H1 (cell line): ENCODE measurements around the gene ARHGAP32.

Source experiments
- CHD2 ChIP-seq: IDR thresholded peaks from 2 replicates; pipeline ENCODE4 v1.6.1; 2012; ENCODE audit warnings: low read length, improper control_type of control experiment
- CTCF ChIP-seq, 3 experiments: IDR thresholded peaks; 1 replicate in 2 of 3; 2 replicates in 1 of 3; pipeline versions ENCODE4 v1.5.1 to v1.6.1; 2011; ENCODE audit warnings: low read length in 3 of 3, mild to moderate bottlenecking in 3 of 3, inconsistent platforms in 2 of 3, low read depth in 1 of 3, moderate library complexity in 1 of 3; ENCODE audit not compliant: insufficient read depth in 1 of 3; ENCODE audit errors: control extremely low read depth in 1 of 3
- EP300 ChIP-seq, 2 experiments: IDR thresholded peaks; 1 replicate in 1 of 2; 2 replicates in 1 of 2; pipeline ENCODE4 v1.6.1; 2011 to 2012; ENCODE audit warnings: low read depth in 2 of 2, low read length in 2 of 2, mild to moderate bottlenecking in 2 of 2, borderline replicate concordance in 1 of 2, inconsistent platforms in 1 of 2, moderate library complexity in 1 of 2
- EZH2 ChIP-seq: fragments of 200-600 bp; sonication (generic); IDR thresholded peaks from 2 replicates; pipeline ENCODE4 v1.7.1; 2012; ENCODE audit warnings: low read depth, mild to moderate bottlenecking, moderate library complexity, low read length, inconsistent platforms; ENCODE audit not compliant: severe bottlenecking
- JUND ChIP-seq: IDR thresholded peaks from 2 replicates; pipeline ENCODE4 v1.6.1; 2011; ENCODE audit warnings: mild to moderate bottlenecking, improper control_type of control experiment, low read length
- SIRT6 ChIP-seq: IDR thresholded peaks from one replicate; pipeline ENCODE4 v1.7.1; 2012; ENCODE audit warnings: low read length, inconsistent platforms
- SP2 ChIP-seq: IDR thresholded peaks from 2 replicates; pipeline ENCODE4 v1.6.1; 2012; ENCODE audit warnings: mild to moderate bottlenecking, low read length, inconsistent platforms

- TF ChIP-seq EZH2, result no peak
- TF ChIP-seq SP2, result no peak
- TF ChIP-seq SIRT6, result no peak
- TF ChIP-seq CTCF (IDR thresholded peaks at IDR 0.05; ENCODE audit: control extremely low read depth in 1 of 3, insufficient read depth in 1 of 3, low read depth in 1 of 3, low read length in 3 of 3), result no peak
- no peak for TF ChIP-seq CHD2
- no peak for TF ChIP-seq EP300 (IDR thresholded peaks at IDR 0.05; ENCODE audit: borderline replicate concordance in 1 of 2, low read depth in 2 of 2, low read length in 2 of 2)
- no peak for TF ChIP-seq JUND
Observed at GRCh38 chr11:128924510-128925249, 267.4 kb downstream of the ARHGAP32 start.
